ENCODE data around the gene PIWIL1. TPM values are rescaled to one million over a fixed set of nuclear protein-coding genes. Genes with fewer than 3 reads are reported as not detected.

The PIWIL1 gene
- polyA plus RNA-seq, 4 donors = 0.22 to 1.2 (median 1.0) TPM

DNA sequence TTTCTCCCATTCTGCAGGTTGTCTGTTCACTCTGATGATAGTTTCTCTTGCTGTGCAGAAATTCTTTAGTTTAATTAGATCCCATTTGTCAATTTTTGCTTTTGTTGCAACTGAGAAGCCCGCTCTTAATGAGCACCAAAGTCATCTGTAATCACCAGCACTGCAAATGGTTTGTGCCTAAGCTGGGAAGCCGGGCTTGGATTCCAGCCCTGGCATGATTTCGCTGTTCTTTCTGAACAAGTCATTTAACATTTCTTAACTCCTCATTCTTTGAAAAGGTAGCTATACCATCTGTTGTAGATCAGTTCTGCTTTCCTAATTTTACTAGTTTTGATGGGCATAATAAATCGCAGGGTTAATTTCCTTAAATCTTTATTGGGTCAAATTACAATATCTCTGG lies 32.1 kb downstream of the PIWIL1 start:
- no peak for DNase-seq (ENCODE audit: low read depth in 4 of 4, low spot score in 2 of 4)

DNA sequence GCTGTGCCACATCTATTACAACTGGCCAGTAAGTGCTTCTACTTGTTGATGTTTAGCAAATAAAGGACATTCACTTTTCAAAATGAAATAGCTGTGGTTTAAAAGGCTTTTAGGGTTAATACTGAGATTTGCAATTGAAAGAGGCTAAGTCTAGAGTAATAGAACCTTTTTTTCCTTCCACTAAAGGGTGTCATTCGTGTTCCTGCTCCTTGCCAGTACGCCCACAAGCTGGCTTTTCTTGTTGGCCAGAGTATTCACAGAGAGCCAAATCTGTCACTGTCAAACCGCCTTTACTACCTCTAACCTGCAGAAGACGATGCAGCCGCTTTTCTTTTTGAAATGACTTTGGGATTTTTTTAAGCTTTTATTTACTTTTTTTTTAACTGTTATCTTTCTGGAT lies 33.6 kb downstream of the PIWIL1 start:
- DNase-seq (ENCODE audit: low read depth in 4 of 4, low spot score in 2 of 4) = no peak

DNA sequence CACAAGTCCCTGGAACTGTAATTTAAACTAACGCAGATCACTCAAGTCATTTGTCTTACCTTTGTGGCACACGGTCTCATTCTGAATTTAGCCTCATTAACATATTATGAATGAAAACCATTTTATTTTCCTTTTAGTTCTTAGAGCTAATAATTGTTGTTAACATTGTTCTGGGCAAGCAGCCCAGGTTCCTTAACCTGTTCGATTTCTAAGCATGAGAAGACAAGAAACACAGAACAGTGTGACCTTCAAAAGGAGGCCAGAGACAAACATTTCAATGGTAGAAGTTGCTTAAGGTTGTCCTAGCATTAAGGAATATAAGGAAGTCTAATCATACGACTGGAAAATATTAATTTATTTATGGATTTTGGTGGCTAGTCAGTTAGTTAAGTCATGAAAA lies 35.2 kb downstream of the PIWIL1 start:
- no peak for DNase-seq (ENCODE audit: low read depth in 4 of 4, low spot score in 2 of 4)

DNA sequence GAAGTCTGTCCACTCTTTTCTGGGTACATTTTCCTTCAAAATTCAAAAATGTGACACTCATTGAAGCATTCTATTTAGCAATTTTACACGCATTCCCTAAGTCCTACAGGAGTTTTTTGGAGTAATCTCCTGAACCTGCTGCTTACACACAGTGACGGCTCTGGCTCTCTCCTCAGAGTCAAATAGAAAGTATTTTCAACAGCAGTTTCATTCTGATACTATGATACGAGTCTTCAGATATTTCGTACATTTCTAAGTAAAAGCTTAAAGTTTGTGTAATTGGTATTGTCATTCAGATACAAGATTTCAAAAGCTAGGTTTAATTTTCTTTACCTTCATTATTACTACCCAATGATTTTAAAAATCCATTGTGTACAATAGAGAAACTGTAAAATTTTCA lies 36.4 kb downstream of the PIWIL1 start:
- DNase-seq (ENCODE audit: low read depth in 4 of 4, low spot score in 2 of 4) = no peak

DNA sequence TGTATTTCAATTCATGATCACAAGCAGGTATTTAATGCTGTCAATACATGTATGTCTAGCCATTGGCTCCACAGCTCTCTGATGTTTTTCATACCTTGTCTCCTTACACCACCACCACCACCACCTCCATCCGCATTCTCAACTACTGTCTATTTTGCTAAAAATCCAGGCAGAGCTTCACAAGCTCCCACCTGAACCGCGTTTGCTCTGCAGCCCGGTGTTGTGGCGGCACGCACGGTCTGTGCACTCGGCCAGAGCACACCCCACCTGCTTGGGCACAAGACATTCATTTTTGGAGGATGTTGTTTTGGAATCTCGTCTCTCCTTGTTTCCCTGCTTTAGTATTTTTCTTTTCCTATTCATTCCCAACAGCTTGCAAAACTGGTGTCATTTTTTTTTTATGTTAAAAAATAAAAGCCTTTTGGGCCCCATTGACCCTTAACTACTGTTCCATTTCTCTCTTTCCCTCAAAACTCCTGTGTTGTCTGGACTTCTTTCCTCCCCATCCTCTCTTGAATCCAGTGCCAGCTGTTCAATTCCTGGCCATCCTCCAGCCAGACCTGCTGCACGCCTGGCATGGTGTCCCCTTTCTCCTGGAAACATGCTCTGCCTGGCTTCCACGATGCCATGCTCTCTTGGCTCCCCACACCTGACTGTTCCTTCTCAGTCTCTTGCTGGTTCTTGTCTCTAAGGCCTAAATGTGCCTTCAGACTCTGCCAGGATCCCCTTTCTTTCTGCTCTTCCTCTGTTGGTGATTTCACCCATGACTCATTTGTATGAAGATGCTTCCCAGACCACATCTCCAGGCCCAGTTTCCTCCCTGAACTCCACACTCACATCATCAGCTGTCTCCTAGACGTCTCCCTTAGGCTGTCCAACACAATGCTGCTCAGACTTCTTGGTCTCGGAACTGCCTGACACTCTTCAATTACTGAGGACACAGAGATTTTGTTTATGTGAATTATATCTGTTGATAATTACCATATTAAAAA lies 37.9 kb downstream of the PIWIL1 start:
- no peak for DNase-seq (ENCODE audit: low read depth in 4 of 4, low spot score in 2 of 4)

DNA sequence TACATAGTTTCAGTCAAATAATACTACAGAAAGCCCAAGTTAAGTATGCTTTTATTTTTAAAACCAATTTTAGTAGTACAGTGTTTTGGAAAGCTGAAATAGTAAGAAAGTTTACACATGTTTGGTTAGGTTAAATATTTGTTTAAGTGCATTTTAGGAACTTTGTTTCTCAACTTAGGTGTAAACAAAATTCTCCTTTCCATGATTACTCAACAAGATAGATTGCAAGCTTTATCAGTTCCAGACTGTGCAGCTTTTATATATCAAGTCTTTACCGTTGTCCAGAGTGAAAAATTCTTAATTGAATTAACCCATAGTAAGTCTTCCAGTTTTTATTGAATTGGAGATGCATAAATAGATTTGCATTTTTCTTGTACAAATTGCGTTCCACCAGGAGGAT lies 45.1 kb downstream of the PIWIL1 start:
- DNase-seq (ENCODE audit: low read depth in 4 of 4, low spot score in 2 of 4) = no peak

DNA sequence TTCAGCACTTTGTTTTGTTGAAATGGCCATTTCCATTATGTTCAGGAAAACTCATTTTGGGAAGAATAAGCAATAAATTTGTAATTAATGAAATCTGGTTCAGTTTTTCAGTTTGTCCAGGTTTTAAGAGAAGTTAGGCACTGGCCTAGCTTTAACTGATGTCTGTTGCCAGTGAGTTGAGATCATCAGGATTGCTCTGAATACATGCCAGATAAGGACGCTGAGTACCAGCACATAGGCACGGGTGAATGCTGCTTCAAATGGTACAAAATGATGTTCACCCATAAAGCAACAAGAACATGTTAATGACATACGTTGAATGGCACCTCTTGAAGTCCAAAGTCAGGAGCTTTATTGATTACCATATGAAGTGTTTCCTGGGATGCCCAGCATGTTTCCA lies 46.5 kb downstream of the PIWIL1 start:
- DNase-seq (ENCODE audit: low read depth in 4 of 4, low spot score in 2 of 4) = no peak

DNA sequence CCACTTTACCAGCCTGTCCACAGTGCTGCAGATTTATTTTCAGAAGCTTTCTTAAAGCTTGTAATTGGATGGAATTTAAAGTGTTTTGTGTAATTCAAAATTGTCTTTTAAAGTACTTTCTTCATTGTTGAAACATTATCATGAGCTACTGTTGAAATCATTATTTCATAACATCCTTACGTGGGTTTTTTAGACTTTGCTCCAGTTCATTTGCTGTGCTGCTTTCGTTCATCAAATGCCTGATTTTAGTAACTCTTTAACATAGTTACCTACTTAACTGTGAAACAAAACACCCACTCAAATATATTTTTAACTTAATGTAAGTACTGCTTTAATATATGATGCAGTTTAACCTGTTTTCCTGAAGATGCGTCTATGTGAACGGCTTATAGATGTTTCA lies 47.5 kb downstream of the PIWIL1 start:
- no peak for DNase-seq (ENCODE audit: low read depth in 4 of 4, low spot score in 2 of 4)

DNA sequence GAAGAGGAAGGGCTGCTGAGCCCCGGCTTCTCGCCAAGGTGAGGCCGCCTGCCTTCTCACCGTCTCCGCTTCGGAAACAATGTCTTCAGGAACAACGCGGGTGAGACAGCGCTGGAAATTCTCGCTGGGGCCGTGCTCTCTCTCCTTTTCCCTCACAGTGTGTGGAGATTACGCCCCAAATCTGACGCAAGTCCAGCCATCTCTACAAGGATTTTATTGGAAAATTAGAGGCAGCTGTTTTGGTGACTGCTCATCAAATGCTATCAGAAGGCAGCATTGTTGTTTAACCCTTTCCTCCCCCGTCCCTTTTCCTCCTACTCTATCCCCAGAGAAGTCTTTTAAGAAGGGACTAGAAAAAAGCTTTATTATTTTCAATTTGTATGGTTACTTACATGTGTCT lies 53.5 kb downstream of the PIWIL1 start:
- DNase-seq (ENCODE audit: low read depth in 4 of 4, low spot score in 2 of 4) = no peak

DNA sequence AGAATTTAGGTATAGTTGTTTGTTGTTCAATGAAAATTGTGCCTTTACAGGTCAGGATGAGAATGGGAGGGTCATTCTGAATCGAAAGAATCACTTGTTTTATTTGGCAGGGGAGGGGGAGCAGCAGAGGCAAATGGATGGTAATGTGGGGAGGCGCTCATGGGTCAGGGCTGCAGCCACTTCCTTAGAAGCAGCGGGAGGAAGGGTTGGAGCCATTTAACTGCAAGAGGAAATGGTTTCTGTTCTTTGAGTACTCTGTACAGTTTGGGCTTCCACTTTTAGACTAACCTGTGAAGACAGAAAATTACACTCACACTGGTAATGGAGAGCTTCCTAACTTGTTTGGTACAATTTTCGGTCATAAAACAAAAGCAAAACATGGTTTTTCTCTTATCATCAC lies 57.2 kb downstream of the PIWIL1 start:
- DNase-seq (ENCODE audit: low read depth in 4 of 4, low spot score in 2 of 4) = no peak

DNA sequence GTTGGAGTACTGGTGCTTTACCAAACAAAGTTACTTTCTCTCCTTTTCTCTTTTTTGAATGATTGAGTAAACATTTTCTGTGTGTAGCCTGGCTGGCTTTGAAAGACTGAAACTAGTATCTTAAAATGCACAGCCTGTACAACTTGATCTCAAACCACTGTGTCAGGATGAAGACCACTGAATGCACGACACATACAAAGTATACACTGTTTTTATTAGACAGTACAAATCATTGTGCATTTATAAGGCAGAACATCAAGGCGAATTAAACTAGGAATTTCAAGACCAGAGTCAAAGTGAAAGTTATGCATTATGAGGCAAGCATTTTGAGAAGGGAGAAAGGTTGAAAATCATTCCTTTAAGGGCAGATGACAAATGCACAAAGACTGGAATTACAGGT lies 59.0 kb downstream of the PIWIL1 start:
- no peak for DNase-seq (ENCODE audit: low read depth in 4 of 4, low spot score in 2 of 4)

DNA sequence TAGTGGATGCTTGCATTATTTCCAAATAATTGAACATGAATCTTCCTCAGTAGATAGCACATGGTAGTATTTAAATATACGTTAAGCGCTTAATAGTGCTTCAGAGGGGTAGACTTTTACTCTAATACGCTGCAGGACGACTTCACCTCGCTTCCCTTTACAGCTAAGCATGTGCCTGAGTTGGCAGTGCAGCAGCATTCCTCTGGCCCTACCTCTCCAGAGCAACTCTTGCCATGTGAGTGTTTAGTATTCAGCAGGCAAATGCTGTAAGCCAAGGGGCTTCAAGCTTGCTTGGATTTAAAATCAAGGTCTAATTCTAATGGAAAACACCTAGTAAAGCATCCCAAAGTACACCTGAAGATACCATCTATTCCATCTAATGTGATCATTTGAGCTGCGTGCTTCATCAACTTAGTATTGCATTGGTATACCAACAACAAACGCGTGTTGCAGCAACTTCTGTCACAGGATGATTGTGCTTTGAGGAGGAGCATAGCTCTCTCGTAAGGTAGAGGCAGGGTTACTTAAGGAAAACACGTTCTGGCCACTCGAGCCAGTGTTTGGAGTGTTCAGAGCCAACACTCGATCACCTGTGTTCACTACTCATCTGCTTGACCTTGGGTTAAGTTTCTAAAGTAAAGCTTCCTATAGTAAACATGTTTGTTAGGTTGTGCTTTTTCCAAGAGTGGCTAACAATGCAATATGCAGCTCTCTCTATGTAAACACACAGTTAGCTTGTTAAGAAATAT lies 60.6 kb downstream of the PIWIL1 start:
- no peak for DNase-seq (ENCODE audit: low read depth in 4 of 4, low spot score in 2 of 4)

DNA sequence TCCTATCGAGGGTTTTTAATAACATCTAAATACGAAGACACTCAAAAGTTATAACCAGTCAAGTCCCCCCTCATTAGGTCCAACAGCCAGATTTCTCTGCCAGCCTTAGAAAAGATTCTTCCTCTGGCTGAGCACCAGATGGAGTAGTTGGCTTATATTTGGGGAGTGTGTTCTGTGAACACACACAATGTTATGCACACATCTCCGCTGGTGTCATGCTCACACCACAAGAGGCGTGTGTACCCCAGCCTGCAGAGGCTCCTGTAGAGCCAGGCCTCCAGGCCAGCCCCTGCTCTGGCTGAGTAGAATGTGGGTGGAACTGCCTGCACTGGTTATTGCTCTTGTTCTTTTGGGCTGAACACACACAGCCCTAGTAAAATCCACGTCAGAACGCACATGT lies 64.0 kb downstream of the PIWIL1 start:
- DNase-seq (ENCODE audit: low read depth in 4 of 4, low spot score in 2 of 4) = no peak

DNA sequence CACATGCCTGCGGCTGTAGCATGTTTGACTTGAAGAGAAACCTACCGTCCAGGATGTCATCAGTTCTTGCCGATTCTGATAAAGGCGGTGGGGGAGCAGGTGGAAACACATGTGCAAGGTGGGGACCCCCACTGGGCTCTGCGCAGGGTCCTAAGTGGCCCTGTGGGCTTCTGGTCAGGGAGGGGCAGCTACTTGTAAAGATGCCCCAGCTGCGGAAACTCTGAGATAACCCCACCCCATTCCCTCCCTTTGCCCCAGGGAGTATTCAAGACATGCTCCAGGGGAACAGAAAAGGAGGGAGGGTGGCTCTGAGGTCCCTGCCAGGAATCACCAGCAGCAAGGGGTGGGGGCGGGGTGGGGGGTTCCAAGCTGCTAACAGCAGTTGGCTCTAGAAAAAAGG lies 67.6 kb downstream of the PIWIL1 start:
- DNase-seq (ENCODE audit: low read depth in 4 of 4, low spot score in 2 of 4) = no peak

DNA sequence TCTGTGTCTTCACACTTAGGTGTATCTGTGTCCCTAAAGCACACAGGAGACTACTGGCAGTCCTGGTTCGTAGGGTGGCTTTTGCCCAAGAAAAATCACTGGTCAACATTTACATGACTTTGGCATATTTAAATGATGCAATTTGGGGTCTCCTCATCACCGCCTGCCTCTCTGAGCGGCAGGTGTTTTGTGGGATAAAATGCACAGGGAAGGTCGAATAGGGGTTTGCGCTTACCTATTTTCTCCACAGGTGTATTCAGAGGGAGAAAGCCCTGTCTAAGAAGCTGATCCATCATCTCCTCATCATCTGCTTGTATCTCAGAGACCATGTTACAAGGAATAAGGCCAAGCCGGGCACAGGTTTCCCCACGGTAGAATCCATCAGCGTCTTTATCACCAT lies 74.7 kb downstream of the PIWIL1 start:
- no peak for DNase-seq (ENCODE audit: low read depth in 4 of 4, low spot score in 2 of 4)

DNA sequence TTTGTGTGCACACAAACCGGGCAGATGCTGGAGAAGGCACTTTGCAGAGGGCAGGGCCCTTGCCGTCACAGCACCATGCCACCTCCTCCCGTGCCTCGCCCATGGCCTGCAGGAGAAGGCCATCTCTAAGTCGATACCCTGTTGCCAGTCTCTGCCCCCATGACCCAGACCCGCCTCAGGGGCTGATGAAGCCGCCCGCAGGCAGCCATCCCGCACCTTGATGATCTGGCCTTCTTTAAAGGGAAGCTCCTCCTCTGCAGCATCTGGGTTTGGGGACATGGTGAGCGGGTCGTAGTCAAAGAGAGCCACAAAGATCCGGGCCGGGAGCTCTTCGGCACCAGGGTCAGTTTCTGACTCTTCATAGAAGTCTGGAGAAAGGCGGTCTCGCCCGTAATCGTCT lies 76.2 kb downstream of the PIWIL1 start:
- DNase-seq (ENCODE audit: low read depth in 4 of 4, low spot score in 2 of 4) = no peak

DNA sequence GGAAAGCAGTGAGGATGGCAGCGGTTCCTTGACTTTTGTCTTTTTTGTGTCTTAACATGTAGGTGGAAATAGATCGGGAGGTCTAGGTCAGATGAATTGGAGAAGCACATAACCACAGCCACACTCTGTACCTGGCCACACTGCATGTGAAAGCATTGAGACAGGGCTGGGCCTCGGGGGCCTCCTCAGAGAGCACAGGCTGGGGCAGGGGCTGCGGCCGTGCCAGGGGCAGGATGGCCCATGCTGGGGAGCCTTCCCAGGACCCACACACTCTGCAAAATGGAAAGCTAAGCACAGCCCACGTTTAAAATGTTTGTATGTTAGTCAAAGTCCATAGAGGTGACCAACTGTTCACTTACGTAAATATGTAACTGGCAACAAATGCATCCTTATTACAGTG lies 76.7 kb downstream of the PIWIL1 start:
- no peak for DNase-seq (ENCODE audit: low read depth in 4 of 4, low spot score in 2 of 4)

DNA sequence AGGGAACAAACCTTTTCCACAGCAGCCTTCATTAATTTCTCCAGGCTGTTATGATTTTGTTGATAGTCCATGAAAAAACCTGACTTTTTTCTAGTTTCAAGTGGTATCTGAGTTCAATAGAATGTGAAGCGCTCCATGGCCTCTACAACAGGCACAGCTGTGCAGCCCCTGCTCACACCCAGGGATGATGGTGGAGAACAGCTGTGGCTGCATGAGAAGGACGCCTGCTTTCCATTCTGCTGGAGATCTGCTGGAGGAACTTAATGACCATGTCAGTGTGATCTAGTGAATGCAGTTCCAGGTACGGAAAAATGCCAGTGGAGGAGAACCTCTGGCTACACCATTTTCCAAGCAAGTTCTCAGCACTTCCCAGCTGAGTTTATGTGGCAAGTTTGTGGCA lies 80.6 kb downstream of the PIWIL1 start:
- no peak for DNase-seq (ENCODE audit: low read depth in 4 of 4, low spot score in 2 of 4)

DNA sequence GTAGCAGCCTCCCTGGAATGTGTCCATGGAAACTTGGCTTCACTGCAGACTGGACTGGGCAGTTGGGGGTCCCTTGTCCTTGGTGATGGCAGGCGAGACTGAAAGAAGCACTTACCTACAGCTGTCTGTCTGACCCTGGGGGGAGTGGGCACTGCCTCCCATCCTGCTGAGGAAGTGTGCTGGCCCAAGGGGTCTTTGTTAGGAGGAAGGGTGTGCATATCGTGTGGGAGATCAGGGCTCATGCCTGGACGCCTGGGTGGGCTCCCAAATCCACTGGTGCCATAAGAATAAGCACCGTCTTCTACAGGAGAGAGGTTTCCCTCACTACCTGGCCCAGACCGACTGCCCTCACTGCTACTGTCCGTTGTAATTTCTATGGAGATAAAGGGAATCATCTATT lies 81.4 kb downstream of the PIWIL1 start:
- no peak for DNase-seq (ENCODE audit: low read depth in 4 of 4, low spot score in 2 of 4)

DNA sequence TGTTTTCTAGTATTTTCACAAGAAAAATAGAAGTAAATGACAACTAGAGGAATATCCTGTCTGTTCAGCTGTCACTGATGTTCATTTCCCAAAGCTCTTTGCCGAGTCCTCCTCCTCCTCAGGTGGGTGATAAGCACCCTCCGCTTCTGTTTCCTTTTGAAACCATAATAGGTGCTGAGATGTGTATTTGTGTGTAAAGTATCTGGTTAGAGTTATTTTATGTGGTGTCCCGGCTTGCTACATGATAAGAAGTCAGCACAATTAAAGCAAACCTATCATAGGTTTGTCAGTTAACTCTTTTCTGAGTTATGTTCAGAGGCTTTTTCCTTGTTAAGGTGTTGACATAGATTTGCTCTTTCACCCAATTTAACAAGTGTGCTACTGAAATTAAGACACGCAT lies 82.4 kb downstream of the PIWIL1 start:
- no peak for DNase-seq (ENCODE audit: low read depth in 4 of 4, low spot score in 2 of 4)

DNA sequence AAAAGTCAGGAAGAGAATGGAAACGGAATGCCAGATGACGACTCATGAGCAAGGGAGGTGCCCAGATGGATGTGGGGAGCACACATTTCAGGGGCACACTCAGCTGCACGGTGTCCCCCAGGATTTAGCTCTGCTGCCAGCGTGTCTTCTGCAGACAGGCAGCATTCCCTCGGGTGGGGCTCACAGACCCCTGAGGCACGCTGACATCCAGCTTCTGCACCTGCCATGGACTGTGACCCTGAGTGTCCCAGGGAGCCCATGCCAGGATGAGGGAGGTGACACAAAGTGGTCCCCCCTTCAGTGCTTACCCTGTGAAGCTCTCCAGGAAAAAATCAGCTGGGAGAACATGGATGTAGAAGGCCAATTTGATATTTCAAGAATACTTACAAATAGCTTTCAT lies 84.2 kb downstream of the PIWIL1 start:
- DNase-seq (ENCODE audit: low read depth in 4 of 4, low spot score in 2 of 4) = no peak
